Measurements from ENCODE around the gene TMEM89.

TMEM89 gene

DNA sequence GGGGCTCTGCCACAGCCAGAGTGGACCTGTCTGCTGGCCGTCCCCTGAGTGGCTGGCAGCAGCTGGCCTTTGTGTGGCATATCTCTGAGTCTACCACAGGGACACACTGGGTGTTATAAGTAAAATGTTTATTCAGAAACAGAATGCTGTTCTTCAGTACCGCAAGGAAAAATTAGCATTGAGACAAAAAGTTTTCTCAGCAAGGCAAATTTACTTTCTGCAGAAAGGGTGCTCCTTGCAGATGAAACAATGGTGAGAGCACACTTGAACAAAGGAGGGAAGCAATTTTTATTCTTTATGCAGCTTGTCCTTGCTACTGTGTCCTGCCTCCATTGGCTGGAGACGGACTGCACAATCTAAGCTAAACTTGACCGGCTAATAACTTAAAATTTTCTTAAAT lies 4.0 kb downstream of the TMEM89 start:
- in situ Hi-C loops (cut with HindIII; ENCODE audit: low sequenced_read_pairs), result no loop called here
- no peak overlapping the region for H3K4me3 ChIP-seq (ENCODE audit: low read depth, low read length)
- DNase-seq (ENCODE audit: low read depth, low spot score), result no peak
- TF ChIP-seq, protein P1, sequence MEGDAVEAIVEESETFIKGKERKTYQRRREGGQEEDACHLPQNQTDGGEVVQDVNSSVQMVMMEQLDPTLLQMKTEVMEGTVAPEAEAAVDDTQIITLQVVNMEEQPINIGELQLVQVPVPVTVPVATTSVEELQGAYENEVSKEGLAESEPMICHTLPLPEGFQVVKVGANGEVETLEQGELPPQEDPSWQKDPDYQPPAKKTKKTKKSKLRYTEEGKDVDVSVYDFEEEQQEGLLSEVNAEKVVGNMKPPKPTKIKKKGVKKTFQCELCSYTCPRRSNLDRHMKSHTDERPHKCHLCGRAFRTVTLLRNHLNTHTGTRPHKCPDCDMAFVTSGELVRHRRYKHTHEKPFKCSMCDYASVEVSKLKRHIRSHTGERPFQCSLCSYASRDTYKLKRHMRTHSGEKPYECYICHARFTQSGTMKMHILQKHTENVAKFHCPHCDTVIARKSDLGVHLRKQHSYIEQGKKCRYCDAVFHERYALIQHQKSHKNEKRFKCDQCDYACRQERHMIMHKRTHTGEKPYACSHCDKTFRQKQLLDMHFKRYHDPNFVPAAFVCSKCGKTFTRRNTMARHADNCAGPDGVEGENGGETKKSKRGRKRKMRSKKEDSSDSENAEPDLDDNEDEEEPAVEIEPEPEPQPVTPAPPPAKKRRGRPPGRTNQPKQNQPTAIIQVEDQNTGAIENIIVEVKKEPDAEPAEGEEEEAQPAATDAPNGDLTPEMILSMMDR (IDR thresholded peaks at IDR 0.05; ENCODE audit: low read depth, low read length), result no peak

DNA sequence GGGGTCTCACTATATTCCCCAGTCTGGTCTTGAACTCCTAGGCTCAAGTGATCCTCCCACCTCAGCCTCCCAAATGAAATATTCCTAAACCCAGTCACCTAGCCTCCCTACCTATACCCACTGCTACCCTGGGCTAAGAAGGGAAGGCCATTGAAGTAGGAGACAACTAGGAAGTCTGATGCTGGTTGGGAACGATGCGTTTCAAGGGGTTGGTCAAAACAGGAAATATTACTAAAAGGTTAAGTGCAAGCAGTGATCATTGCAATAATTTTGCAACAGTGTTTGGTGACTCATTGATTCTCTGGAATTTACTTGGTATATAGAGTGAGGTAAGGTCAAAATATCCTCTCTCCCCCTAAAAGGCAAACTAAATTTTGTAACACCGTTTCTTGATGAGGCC lies 7.5 kb downstream of the TMEM89 start:
- in situ Hi-C loops (cut with HindIII; ENCODE audit: low sequenced_read_pairs), result no loop called here
- TF ChIP-seq, protein P1 (IDR thresholded peaks at IDR 0.05; ENCODE audit: low read depth, low read length), result no peak
- H3K4me3 ChIP-seq (ENCODE audit: low read depth, low read length), result no peak overlapping the region
- peak; percentile 39 for DNase-seq (ENCODE audit: low read depth, low spot score)

DNA sequence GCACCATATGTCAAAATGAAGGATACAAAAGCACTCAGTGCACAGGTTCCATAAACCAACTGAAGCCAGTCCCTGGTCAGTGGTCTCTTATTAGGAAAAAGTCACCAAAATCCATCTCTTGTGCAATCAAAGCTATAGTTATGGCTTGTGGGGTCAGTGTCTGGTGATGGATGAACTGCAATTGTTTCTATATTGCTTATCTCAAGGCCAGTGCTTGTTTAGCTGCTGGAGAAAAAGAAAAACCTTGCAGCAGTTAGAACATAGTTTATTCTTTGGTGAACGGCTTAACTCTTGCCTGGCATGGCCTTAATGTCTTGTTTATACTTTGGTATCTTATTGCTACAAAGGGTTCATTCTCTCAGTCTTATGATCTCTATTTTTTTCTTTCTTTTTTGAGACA lies 9.3 kb downstream of the TMEM89 start:
- TF ChIP-seq, protein P1 (IDR thresholded peaks at IDR 0.05; ENCODE audit: low read depth, low read length), result no peak
- in situ Hi-C loops (cut with HindIII; ENCODE audit: low sequenced_read_pairs), result no loop called here
- H3K4me3 ChIP-seq (ENCODE audit: low read depth, low read length), result no peak overlapping the region
- DNase-seq (ENCODE audit: low read depth, low spot score), result no peak

DNA sequence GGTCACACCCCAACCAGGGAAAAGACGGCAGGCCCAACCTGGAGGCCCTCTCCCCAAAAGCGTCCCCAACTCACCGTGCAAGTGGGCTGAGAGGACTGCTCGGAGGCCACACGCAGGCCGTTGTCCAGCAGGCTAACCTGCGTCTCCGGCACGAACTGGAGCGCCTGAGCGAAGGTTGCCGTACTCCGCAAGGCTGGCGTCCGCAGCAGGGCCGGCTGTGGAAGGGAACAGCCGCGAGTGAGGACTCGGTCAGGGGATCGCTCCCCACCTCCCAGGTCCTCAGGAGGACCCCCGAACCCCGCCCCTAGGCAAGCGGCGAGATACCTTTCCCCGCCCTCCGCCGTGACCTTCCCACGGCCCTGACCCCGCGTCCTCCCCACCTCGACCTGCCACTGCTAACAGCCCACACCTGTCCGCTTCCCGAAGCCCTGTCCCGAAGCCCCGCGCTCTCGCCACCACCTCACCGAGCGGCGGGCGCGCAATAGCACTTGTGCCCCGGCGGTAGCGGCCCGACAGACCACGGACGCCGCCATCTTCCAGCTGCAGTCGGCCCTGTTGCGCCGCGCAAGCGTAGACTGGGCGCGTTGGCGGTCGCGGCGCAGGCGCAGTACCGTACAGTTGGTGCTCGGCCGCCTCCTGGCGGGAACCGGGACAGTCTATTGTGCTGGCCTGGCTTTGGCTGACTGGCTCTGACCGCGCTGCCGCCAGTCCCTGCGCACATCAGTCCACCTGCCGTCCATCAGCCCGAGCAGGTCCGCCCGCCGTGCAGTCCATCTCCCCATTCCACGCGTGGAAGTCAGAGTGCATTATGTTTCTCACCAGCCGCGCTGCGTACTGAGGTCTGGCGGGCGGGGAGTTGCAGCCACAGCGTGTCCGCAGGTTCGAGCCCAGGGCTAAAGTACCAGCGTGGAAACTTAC lies 12.2 kb downstream of the TMEM89 start, which contains the start of gene UQCRC1:
Gene UQCRC1, minus strand, starts transcription at position 559 of the 918 bp plus-strand sequence. Its CDS starts 26 bp downstream, at position 533.
- TF ChIP-seq, protein P1 (IDR thresholded peaks at IDR 0.05; ENCODE audit: low read depth, low read length), result peak; percentile 79
- in situ Hi-C loops (cut with HindIII; ENCODE audit: low sequenced_read_pairs), result no loop called here
- H3K4me3 ChIP-seq (ENCODE audit: low read depth, low read length), result peak within 1 kb of the TSS; percentile 96
- DNase-seq (ENCODE audit: low read depth, low spot score), result peak; percentile 92

DNA sequence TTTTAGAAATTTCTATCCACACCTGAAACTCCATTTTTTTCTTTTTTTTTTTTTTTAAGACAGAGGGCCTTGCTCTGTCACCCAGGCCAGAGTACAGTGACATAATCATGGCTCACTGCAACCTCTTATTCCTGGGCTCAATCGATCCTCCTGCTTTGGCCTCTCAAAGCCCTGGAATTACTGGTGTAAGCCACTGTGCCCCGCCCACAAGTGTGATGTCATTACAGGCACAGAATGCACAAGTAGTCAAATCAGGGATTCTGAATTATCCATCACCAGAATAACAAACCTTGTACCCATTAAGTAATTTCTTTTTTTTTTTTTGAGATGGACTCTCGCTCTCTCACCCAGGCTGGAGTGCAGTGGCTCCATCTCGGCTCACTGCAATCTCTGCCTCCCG lies 14.1 kb downstream of the TMEM89 start:
- DNase-seq (ENCODE audit: low read depth, low spot score), result no peak
- H3K4me3 ChIP-seq (ENCODE audit: low read depth, low read length), result no peak overlapping the region
- in situ Hi-C loops (cut with HindIII; ENCODE audit: low sequenced_read_pairs), result no loop called here
- TF ChIP-seq, protein P1 (IDR thresholded peaks at IDR 0.05; ENCODE audit: low read depth, low read length), result no peak

DNA sequence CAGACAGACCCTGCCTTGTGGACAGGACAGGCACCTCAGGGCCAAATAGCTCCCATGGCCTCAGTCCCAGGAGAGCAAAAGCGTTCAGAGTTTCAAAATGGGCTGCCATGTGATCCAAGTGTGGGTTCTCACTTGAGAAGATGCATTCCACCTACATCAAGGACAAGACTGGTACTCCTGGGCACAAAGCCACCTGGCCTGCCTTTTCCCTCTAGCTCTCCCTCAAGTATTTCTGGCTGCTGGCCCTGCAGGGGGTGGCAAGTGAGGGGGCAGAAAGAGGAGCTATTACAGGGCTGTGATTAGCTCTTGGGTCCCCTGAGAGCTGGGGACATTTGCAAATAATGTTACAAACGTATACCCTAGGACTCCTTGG lies 20.0 kb downstream of the TMEM89 start:
- TF ChIP-seq, protein P1 (IDR thresholded peaks at IDR 0.05; ENCODE audit: low read depth, low read length), result no peak
- in situ Hi-C loops (cut with HindIII; ENCODE audit: low sequenced_read_pairs), result no loop called here

More for the DNA sequence above, 20.0 kb downstream of the TMEM89 start:
- no peak overlapping the region for H3K4me3 ChIP-seq (ENCODE audit: low read depth, low read length)
- no peak for DNase-seq (ENCODE audit: low read depth, low spot score)

Data from astrocyte of the spinal cord (primary cell).